Heart left ventricle (tissue), 13 donors: ENCODE measurements around the gene GTF2I.

Source experiments
- POLR2A ChIP-seq, 2 donors: fragments of 450-650 bp; IDR thresholded peaks; one replicate each; pipeline ENCODE4 v1.6.1; 2017; ENCODE audit warnings: antibody characterized with exemption in 2 of 2, mild to moderate bottlenecking in 2 of 2, moderate library complexity in 2 of 2
- TF ChIP-seq, protein P1 (sequence below), 12 donors: fragments of 200-600 bp; sonication (generic) in 4 of 12; IDR thresholded peaks; one replicate each; pipeline versions ENCODE4 v1.5.0 to v1.8.0; 2018 to 2022; ENCODE audit warnings: antibody characterized with exemption in 12 of 12, mild to moderate bottlenecking in 5 of 12
- donor health status: ischemic (EF 13 %, LVEDD 7.1; RV severe dilation, severe dysfunction).
- donor health status: DM: no; HTN: yes; CAD: no.
- donor health status: DM: no; HTN: no; CAD: no.
- donor health status: ischemic (EF 25% LVEDD 6.9; RV normal size, moderate dysfunction).
- donor health status: ischemic (EF 25% LVEDD 5.7; RV mildly dilated, moderate dysfunction).
- donor health status: ischemic (EF 35%, LVEDD 5.7; RV mildly dilated, moderate dysfunction).
- donor health status: nonischemic (EF 11% LVEDD 7.7; RV severe dilation, severe dysfunction).
- donor health status: DM: yes; HTN: yes; CAD: no.
- donor health status: PGD.
- donor health status: ischemic (EF 29% LVEDD 5.4; RV normal size, mild dysfunction).
- donor health status: nonischemic (EF 23%, LVEDD 6.1; RV moderate dilation, normal function).

DNA sequence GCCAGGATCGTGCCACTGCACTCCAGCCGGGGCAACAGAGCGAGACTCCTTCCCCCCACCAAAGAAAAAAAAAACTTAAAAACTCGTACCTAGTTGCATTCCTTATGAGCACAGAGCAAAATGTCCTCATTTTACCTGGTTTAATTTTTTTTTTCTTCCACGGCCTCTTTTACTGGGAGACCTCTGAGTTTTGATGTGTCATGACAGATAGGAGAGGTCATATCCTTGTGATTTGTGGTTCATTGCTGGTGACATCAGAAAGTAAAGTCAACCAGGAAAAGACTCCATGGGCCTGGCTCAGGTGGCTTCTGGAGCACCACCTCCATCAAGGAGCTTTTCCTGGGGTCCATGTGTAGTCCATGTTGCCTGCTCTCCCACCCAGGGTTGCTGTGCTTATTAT is 26.3 kb downstream of the GTF2I start:
- TF ChIP-seq, protein P1, sequence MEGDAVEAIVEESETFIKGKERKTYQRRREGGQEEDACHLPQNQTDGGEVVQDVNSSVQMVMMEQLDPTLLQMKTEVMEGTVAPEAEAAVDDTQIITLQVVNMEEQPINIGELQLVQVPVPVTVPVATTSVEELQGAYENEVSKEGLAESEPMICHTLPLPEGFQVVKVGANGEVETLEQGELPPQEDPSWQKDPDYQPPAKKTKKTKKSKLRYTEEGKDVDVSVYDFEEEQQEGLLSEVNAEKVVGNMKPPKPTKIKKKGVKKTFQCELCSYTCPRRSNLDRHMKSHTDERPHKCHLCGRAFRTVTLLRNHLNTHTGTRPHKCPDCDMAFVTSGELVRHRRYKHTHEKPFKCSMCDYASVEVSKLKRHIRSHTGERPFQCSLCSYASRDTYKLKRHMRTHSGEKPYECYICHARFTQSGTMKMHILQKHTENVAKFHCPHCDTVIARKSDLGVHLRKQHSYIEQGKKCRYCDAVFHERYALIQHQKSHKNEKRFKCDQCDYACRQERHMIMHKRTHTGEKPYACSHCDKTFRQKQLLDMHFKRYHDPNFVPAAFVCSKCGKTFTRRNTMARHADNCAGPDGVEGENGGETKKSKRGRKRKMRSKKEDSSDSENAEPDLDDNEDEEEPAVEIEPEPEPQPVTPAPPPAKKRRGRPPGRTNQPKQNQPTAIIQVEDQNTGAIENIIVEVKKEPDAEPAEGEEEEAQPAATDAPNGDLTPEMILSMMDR (IDR thresholded peaks at IDR 0.05), result no peak
- no peak for TF ChIP-seq POLR2A (IDR thresholded peaks at IDR 0.05)
